ENCODE results near the gene CPA4.

The CPA4 gene

DNA sequence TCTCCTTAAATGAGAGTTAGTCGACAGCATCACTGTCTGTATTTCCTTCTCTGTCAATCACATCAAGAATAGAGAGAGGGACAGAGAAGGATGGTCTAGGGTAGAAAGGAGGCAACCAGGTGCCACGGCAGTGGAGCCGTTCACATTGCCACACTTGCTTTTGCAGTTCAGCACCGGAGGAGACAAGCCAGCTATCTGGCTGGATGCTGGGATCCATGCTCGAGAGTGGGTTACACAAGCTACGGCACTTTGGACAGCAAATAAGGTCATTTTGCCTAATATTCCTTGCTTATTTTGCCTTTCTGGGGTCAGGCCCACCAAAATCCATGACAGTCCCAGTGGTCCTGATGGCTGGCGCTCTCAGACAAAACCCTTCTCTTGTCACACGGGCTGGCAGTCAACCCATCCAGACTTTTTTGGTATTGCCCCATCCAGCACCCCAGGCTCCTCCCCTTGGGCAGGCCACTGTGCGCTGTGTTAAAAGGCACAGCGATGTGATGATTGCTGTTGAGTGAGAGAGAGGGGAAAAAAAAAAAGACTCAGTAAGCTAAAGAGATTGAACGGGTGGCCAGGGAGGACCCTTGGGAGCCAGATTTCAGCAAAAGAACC lies 17.9 kb upstream of the CPA4 start:
- no peak for DNase-seq (ENCODE audit: low read depth)

- no peak for DNase-seq (ENCODE audit: low read depth)
Observed at GRCh38 chr7:130275826-130276297, 17.1 kb upstream of the CPA4 start.

GRCh38 chr7:130276796-130277762 lies 15.9 kb upstream of the CPA4 start:
- DNase-seq (ENCODE audit: low read depth) = no peak

DNA sequence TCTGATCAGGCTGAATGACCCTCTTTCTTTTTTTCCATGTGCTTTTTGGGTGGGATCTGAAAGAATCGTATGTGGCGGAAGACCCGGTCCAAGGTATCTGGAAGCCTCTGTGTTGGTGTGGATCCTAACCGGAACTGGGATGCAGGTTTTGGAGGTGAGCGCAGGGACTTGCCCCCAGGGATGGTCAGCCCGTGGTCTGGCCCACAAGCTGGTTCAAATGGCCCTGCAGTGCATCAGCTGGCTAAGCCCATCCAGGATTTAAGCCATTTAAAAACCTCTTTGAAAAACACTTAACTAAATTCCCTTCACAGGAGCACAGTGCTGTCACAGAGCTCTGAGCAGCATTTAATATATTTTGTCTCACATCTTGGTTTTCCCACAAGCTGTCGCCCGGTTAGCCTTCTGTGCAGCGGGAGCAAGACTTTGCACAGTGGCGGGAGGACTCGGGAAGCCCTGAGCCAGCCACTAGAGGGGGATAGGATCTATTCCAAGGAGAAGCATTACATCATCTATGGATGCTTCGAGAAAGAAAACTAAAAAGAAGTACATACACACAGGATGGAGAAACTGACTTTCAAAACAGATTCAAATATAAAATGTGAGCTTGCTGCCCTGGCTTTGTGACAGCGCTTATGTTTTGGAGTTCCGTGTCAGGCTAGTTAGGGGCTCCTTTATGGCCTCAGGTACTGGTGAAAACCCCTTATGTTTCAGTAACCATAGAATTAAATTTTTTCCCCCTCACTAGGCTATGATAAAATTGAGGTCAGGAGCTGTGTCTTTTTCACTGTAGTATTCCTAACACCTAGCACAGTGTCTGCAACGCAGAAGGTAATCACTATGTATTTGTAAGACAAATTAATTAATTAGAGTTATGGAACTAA lies 15.0 kb upstream of the CPA4 start:
- no peak for DNase-seq (ENCODE audit: low read depth)

DNA sequence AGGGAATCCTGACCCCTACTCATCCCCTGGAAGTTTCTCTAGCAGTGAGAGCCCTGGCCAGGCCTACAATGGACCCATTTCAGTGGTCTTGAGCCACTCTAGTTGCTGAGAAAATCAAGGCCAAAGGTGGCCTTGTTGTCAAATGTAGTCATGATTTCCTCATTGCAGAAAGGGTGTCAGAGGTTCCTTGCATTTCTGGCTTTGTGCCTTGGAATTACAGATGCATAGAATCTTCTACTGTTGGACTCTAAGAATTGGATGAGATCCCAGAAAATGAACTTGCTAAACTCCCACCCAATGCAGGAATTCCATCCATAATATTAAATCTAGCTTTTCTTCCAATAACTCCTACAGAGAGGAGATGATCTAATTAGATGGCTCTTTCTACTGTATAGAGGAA lies 14.1 kb upstream of the CPA4 start:
- DNase-seq (ENCODE audit: low read depth) = no peak

DNA sequence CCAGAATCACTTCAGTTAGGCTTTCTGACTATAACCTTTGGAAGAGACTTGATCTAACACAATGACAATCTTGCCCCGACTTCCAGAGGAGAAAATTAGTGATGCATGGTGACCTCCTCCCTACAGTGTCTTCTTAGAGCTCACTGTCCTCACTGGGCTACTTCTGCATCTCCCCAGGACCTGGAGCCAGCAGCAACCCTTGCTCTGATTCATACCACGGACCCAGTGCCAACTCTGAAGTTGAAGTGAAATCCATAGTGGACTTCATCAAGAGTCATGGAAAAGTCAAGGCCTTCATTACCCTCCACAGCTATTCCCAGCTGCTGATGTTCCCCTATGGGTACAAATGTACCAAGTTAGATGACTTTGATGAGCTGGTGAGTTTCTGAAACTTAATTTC lies 13.7 kb upstream of the CPA4 start:
- no peak for DNase-seq (ENCODE audit: low read depth)

GRCh38 chr7:130279906-130280305 lies 13.1 kb upstream of the CPA4 start:
- DNase-seq (ENCODE audit: low read depth) = no peak

- no peak for DNase-seq (ENCODE audit: low read depth)
Observed at GRCh38 chr7:130281260-130281659, 11.7 kb upstream of the CPA4 start.

DNA sequence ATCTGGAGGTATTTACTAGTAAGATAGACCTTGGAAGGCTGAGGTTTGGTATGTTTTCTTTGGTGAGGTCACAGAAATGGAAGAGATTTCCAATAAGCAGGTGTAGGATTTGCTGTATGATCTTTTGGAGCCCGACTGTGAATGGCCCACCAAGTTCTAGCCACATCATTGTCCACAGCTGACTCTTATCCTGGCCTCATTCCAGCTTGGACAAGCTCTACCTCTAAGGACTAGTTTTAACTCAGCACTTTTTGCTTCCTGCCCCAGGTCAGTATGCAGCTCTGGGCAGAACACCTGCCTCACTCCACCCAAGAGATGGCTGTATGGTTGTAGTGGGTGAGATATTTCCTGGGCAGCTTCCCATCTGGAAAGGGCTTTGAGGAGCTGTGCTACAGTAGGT lies 6.1 kb upstream of the CPA4 start:
- DNase-seq (ENCODE audit: low read depth) = no peak

- no peak for DNase-seq (ENCODE audit: low read depth)
Observed at GRCh38 chr7:130288168-130288567, 4.8 kb upstream of the CPA4 start.

DNA sequence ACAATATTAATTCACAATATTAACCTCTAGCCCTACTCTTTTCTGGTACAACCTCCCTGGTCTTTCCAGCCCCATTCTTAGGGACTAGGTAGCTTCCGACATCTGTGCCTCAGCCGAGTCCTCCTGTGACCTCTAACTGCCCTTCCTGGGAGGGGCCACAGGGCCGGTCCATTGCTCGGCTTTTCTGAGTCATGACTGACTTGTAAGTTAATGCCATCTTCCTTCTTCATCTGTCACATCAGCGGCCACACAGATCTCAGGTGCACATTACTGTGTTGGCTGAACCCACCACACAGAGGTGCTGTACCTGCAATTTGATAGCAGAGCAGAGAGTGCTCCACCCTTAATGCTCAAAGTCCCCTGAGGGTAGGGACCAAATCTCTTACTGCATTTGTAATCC lies 4.1 kb upstream of the CPA4 start:
- no peak for DNase-seq (ENCODE audit: low read depth)

- DNase-seq (ENCODE audit: low read depth) = no peak
Observed at GRCh38 chr7:130289478-130289877, 3.5 kb upstream of the CPA4 start.

DNA sequence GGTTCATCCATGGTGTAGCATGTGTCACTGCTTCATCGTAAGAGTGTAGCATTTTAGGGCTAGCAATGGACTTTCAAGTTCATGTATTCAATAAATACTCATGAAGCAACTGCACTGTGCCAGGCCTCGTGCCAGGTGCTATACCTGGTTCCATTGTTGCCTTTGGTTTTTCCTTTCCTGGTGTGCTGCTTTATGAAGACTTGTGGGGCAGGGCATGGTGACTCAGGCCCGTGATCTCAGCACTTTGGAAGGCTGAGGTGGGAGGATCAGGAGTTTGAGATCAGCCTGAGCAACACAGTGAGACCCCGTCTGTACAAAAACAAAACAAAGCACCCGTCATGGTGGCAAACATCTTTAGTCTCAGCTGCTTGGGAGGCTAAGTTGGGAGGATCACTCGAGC lies 2.2 kb upstream of the CPA4 start:
- DNase-seq (ENCODE audit: low read depth) = no peak

DNA sequence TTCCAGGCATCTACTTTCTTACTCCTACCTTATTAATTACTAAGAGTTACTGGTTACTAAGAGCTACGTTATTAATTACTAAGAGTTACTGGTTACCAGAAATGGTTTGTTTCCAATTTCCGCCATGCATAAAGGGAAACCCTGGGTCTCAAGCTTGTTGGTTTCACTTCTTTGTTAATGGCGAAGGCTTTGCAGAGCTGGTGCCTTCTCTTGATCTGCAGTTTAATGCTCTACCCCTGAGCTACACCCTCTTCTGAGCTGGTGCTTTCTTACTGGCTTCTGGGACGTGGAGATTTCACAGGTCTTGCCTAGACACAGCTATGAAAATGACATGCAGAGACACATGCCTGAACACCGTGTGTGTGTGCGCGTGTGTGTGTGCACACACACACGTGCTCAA lies 560 bp downstream of the CPA4 start:
- DNase-seq (ENCODE audit: low read depth) = no peak

- no peak for DNase-seq (ENCODE audit: low read depth)
Observed at GRCh38 chr7:130294314-130294713, 1.4 kb downstream of the CPA4 start.

- no peak for DNase-seq (ENCODE audit: low read depth)
Observed at GRCh38 chr7:130296221-130296951, 3.4 kb downstream of the CPA4 start.

DNA sequence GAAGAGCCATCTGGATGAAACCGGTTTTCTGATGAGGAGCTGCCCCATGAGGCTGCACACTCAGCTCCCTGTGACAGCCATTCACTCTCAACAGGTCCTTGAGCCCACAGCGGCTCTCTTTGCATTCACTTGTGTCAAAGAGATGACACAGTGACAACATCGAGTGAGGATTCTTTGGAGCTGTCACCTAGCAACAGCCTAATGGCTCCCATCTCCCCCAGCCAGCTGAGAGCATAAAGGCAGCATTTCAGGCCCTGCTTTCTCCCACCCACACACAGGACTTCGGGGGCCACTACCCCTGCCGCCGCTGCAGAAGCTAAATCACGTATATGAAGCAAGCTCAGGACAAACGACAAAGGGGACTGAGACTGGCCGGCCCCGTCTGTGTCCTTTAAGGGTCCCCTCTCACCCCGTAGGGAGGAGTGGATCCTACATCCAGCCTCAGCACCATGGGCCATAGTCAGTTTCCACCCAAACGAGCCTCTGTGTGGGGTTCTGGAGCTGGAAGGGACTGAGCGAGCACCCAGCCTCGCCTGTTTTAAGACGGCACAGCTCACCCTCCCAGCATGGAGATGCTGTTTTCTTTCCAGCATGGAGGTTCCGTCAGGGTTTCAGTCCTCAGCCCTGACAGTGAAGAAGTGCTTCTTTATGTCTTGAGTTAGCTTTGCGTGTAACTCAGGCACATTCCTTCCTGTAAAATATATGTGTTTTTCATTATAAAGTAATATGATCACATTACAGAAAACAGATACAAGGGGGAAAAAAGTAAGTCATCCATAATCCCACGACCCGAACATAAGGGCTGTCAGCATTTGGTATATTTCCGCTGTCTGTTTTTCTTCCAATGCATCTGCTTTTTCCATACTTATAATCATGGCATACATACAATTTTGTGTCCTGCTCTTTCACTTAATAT lies 4.9 kb downstream of the CPA4 start:
- no peak for DNase-seq (ENCODE audit: low read depth)

DNA sequence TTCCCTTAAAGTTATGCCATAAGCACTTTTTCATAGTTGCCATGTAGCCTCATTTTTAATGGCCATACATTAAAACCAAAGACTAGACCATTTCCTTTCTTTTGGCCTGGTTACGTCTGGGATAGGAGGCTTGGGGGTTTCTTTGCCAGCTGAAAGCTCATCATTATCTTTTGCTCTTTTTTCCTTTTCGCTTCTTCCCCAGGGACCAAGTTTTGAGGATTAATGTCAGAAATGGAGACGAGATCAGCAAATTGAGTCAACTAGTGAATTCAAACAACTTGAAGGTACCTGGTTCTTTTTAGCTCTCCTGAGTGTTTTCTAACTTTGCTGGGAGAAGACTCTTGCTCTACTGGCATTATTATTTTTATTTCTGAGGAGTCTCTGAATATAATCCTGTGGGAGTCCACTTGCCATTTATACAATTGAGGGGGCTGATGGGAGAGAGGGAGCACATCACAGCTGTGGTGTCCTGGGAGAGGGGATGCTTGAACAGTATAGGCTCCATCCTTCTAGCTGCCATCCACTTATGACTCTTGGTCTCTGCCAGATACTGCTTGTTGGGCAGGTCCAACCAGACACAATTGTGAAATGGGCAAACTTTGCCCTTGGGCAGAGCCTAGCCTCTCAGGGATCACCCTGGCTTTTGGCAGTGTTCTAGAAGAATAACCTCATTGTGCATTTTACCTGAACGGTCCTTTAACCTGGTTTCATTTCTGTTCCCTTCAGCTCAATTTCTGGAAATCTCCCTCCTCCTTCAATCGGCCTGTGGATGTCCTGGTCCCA lies 5.8 kb downstream of the CPA4 start:
- DNase-seq (ENCODE audit: low read depth) = no peak

GRCh38 chr7:130299866-130300265 lies 6.9 kb downstream of the CPA4 start:
- no peak for DNase-seq (ENCODE audit: low read depth)

- no peak for DNase-seq (ENCODE audit: low read depth)
Observed at GRCh38 chr7:130301501-130302020, 8.6 kb downstream of the CPA4 start.
